ENCODE results near the gene CRYL1.

CRYL1 gene

GRCh38 chr13:20428666-20429644 is 96.7 kb downstream of the CRYL1 start:
- in situ Hi-C loops (cut with MboI; ENCODE audit: low sequenced_read_pairs), result no loop called here

- in situ Hi-C loops (cut with MboI; ENCODE audit: low sequenced_read_pairs), result no loop called here
Observed at GRCh38 chr13:20426766-20427448, 98.8 kb downstream of the CRYL1 start.

GRCh38 chr13:20425819-20426219 is 99.8 kb downstream of the CRYL1 start:
- in situ Hi-C loops (cut with MboI; ENCODE audit: low sequenced_read_pairs), result no loop called here

GRCh38 chr13:20424949-20425348 is 100.7 kb downstream of the CRYL1 start:
- in situ Hi-C loops (cut with MboI; ENCODE audit: low sequenced_read_pairs), result no loop called here

- in situ Hi-C loops (cut with MboI; ENCODE audit: low sequenced_read_pairs), result no loop called here
Observed at GRCh38 chr13:20424559-20424852, 101.2 kb downstream of the CRYL1 start.

- in situ Hi-C loops (cut with MboI; ENCODE audit: low sequenced_read_pairs), result no loop called here
Observed at GRCh38 chr13:20422362-20422761, 103.3 kb downstream of the CRYL1 start.

- in situ Hi-C loops (cut with MboI; ENCODE audit: low sequenced_read_pairs), result no loop called here
Observed at GRCh38 chr13:20420938-20421337, 104.7 kb downstream of the CRYL1 start.

GRCh38 chr13:20418953-20419352 is 106.7 kb downstream of the CRYL1 start:
- in situ Hi-C loops (cut with MboI; ENCODE audit: low sequenced_read_pairs), result no loop called here

GRCh38 chr13:20416223-20416745 is 109.4 kb downstream of the CRYL1 start:
- in situ Hi-C loops (cut with MboI; ENCODE audit: low sequenced_read_pairs), result no loop called here

- in situ Hi-C loops (cut with MboI; ENCODE audit: low sequenced_read_pairs), result no loop called here
Observed at GRCh38 chr13:20415694-20416107, 110.0 kb downstream of the CRYL1 start.

- in situ Hi-C loops (cut with MboI; ENCODE audit: low sequenced_read_pairs), result no loop called here
Observed at GRCh38 chr13:20415306-20415679, 110.4 kb downstream of the CRYL1 start.

GRCh38 chr13:20414546-20415305 is 110.9 kb downstream of the CRYL1 start:
- in situ Hi-C loops (cut with MboI; ENCODE audit: low sequenced_read_pairs), result no loop called here

- in situ Hi-C loops (cut with MboI; ENCODE audit: low sequenced_read_pairs), result no loop called here
Observed at GRCh38 chr13:20412691-20413355, 112.8 kb downstream of the CRYL1 start.

GRCh38 chr13:20411638-20412342 is 113.9 kb downstream of the CRYL1 start:
- in situ Hi-C loops (cut with MboI; ENCODE audit: low sequenced_read_pairs), result no loop called here

- in situ Hi-C loops (cut with MboI; ENCODE audit: low sequenced_read_pairs), result no loop called here
Observed at GRCh38 chr13:20410726-20411125, 114.9 kb downstream of the CRYL1 start.

- in situ Hi-C loops (cut with MboI; ENCODE audit: low sequenced_read_pairs), result no loop called here
Observed at GRCh38 chr13:20408181-20408580, 117.5 kb downstream of the CRYL1 start.

GRCh38 chr13:20407759-20408158 is 117.9 kb downstream of the CRYL1 start:
- in situ Hi-C loops (cut with MboI; ENCODE audit: low sequenced_read_pairs), result no loop called here

GRCh38 chr13:20405691-20406090 is 120.0 kb downstream of the CRYL1 start:
- in situ Hi-C loops (cut with MboI; ENCODE audit: low sequenced_read_pairs), result no loop called here

- in situ Hi-C loops (cut with MboI; ENCODE audit: low sequenced_read_pairs), result no loop called here
Observed at GRCh38 chr13:20404488-20405222, 121.0 kb downstream of the CRYL1 start.

All from HL-60/S4 treated with retinoic acid at 250 ng/mL for 4 days and 3 days (cell line).